Tibial nerve (tissue), 4 donors: ENCODE results near the gene TM4SF1.
A peak's percentile ranks its signal among the peaks of the same experiment; 100 is the strongest.

Experiments used
- CTCF ChIP-seq, 5 experiments: fragments of 200-600 bp in 3 of 5; fragments of 450-650 bp in 2 of 5; sonication (generic) in 3 of 5; IDR thresholded peaks; one replicate each; pipeline ENCODE4 v1.5.1; 2016 to 2019; ENCODE audit warnings: antibody characterized with exemption in 5 of 5, mild to moderate bottlenecking in 3 of 5, moderate library complexity in 2 of 5
- EP300 ChIP-seq, 2 donors: sonication (generic); formaldehyde crosslinking; IDR thresholded peaks; one replicate each; pipeline ENCODE4 v1.6.1; 2017; ENCODE audit warnings: antibody characterized with exemption in 2 of 2, mild to moderate bottlenecking in 1 of 2
- POLR2A ChIP-seq, 2 donors: fragments of 450-650 bp; IDR thresholded peaks; one replicate each; pipeline ENCODE4 v1.6.1; 2017; ENCODE audit warnings: antibody characterized with exemption in 2 of 2, mild to moderate bottlenecking in 2 of 2, moderate library complexity in 2 of 2

DNA sequence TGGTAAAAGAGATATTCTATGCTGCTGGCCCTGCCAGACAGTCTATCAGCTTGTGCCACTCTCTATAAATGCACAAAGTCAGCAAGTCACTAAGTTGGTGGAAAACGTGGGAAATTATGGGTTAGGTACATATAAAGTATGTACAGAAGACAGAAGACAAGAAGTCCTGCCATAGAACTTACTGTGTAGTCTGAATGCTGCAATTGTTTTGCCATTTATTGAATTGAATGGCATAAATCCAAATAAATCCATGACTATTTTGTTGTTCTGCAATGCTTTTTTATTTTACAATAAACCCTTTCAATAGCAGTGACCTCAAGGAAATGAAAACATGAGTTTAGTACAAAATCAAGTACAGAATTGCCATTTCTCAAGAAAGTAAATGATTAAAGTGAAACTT lies 34.1 kb upstream of the TM4SF1 start:
- no peak for TF ChIP-seq POLR2A (IDR thresholded peaks at IDR 0.05)
- no peak for TF ChIP-seq CTCF (IDR thresholded peaks at IDR 0.05)
- peak in 1 of 2 donors; percentile 12 for TF ChIP-seq EP300 (IDR thresholded peaks at IDR 0.05)
